Activated naive CD8-positive, alpha-beta T cell (primary cell): ENCODE results near the gene ARHGAP23.
"Not testable (repeated sequence)": the region's sequence is repeated elsewhere in the genome, so short reads cannot be mapped to it uniquely, and the experiment has no call there.

Source experiments
- H3K27ac Mint-ChIP-seq: one replicate; pipeline ENCODE4 v1.8.0; 2021; ENCODE audit warnings: mixed read lengths
- H3K27me3 Mint-ChIP-seq: one replicate; pipeline ENCODE4 v1.8.0; 2021; ENCODE audit warnings: mixed read lengths
- H3K36me3 Mint-ChIP-seq: one replicate; pipeline ENCODE4 v1.8.0; 2021; ENCODE audit warnings: mixed read lengths
- H3K4me1 Mint-ChIP-seq: one replicate; pipeline ENCODE4 v1.8.0; 2021; ENCODE audit warnings: low read depth, mixed read lengths
- H3K4me3 Mint-ChIP-seq: one replicate; pipeline ENCODE4 v1.8.0; 2021; ENCODE audit warnings: mild to moderate bottlenecking, mixed read lengths
- H3K9me3 Mint-ChIP-seq: one replicate; pipeline ENCODE4 v1.8.0; 2021; ENCODE audit warnings: low read depth, mixed read lengths

Gene ARHGAP23

GRCh38 chr17:38429476-38430100 lies 1.3 kb downstream of the ARHGAP23 start:
- no peaks in the 10 kb centered on the region for H3K36me3 Mint-ChIP-seq
- H3K9me3 Mint-ChIP-seq: no peaks in the 10 kb centered on the region
- peaks cover 11% of the 10 kb centered on the region for H3K4me1 Mint-ChIP-seq
- no peak overlapping the region for H3K27ac Mint-ChIP-seq
- H3K27me3 Mint-ChIP-seq: peaks cover 8% of the 10 kb centered on the region
- H3K4me3 Mint-ChIP-seq: peak overlapping the region; percentile 71

DNA sequence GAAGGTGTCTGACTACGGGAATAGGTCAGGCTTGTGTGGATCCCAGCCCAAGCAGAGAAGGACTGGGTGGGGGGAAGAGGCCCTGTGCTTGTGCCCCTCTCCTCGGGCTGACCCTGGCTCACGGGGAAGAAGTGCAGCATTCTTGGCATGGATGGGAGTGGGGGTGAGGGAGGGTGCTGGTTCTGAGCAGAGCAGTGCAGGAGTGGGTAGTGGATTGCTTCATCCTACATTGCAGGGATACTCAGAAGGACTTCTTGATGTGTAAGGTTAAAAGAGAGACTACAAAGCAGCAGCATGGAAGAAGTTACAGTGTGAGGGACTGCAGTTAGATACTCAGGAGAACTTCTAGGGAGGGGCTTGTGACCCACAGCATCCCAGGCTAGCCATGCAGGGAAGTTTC lies 2.1 kb downstream of the ARHGAP23 start:
- Mint-ChIP-seq H3K9me3 (no peaks in the 10 kb centered on the region), H3K27ac (no peak overlapping the region), H3K4me1 (peaks cover 11% of the 10 kb centered on the region), H3K27me3 (peaks cover 1% of the 10 kb centered on the region), H3K4me3 (peak overlapping the region; percentile 24), H3K36me3 (no peaks in the 10 kb centered on the region)

DNA sequence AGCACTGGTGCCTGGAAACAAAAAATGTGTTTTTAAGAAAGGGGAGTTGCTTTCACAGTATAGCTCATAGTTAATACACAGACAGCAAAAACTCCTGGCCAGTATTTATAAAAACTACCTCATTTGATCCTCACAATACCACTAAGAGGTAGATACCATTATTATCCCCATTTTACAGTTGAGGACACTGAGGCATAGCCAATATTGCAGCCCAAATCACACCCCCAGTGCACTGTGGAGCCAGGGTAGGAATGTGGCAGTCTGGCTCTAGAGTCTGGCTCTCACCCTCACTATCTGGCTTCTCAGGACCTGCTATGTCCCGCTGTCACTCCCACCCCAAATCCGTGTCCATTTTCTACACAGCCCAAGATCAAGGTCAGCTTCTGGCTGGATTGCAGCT lies 2.6 kb downstream of the ARHGAP23 start:
- H3K4me1 Mint-ChIP-seq: peaks cover 11% of the 10 kb centered on the region
- no peaks in the 10 kb centered on the region for H3K36me3 Mint-ChIP-seq
- peaks cover 1% of the 10 kb centered on the region for H3K27me3 Mint-ChIP-seq
- no peaks in the 10 kb centered on the region for H3K9me3 Mint-ChIP-seq
- no peak overlapping the region for H3K4me3 Mint-ChIP-seq
- H3K27ac Mint-ChIP-seq: no peak overlapping the region

GRCh38 chr17:38431346-38432145 lies 3.3 kb downstream of the ARHGAP23 start:
- no peak overlapping the region for H3K27ac Mint-ChIP-seq
- no peak overlapping the region for H3K4me3 Mint-ChIP-seq
- no peaks in the 10 kb centered on the region for H3K36me3 Mint-ChIP-seq
- peaks cover 11% of the 10 kb centered on the region for H3K4me1 Mint-ChIP-seq
- H3K9me3 Mint-ChIP-seq: no peaks in the 10 kb centered on the region
- peaks cover 1% of the 10 kb centered on the region for H3K27me3 Mint-ChIP-seq

DNA sequence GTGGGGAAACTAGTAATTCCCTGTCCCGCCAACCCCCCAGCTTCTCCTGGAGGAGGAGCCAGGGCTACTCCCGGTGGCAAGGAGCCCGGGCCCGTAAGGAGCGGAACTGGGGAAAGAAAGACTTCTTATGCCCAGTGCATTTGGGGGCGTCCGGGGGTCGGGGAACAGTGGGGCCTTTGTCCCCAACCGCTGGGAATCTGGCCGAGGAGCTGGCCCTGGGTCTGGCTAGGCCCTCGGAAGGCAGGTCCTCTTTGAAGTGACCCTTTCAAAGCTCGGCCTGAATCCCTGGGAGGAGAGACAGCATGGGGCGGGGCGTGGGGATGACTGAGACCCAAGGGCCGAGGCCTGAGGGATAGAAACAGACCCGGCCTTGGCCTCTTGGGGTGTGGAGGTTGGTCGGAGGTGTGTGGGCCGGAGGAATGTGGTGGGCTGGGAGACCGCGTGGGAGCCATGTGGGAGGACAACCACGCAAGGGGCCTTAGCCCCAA lies 6.0 kb downstream of the ARHGAP23 start:
- H3K4me1 Mint-ChIP-seq: peaks cover 4% of the 10 kb centered on the region
- H3K27me3 Mint-ChIP-seq: no peaks in the 10 kb centered on the region
- H3K4me3 Mint-ChIP-seq: no peak overlapping the region
- no peak overlapping the region for H3K27ac Mint-ChIP-seq
- H3K36me3 Mint-ChIP-seq: no peaks in the 10 kb centered on the region
- H3K9me3 Mint-ChIP-seq: no peaks in the 10 kb centered on the region

DNA sequence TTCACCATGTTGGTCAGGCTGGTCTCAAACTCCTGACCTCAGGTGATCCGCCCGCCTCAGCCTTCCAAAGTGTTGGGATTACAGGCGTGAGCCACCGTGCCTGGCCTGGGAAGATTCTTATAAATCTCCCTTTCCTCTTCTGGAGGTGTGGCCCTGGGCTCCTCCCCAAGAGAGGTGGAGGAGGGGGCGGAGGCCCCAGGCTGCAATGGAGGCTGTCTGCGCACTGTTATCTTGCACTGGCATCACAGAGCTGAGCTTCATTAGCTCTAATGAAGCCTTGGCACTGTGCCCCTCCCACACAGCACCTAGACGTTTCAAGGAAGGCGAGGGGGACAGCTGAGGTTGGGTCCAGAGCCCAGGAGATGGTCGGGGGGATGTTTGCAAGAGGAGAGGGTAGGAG lies 7.5 kb downstream of the ARHGAP23 start:
- Mint-ChIP-seq H3K4me1 (no peaks in the 10 kb centered on the region), H3K27me3 (no peaks in the 10 kb centered on the region), H3K9me3 (no peaks in the 10 kb centered on the region), H3K4me3 (no peak overlapping the region), H3K36me3 (no peaks in the 10 kb centered on the region), H3K27ac (no peak overlapping the region)

- H3K4me1 Mint-ChIP-seq: no peaks in the 10 kb centered on the region
- no peaks in the 10 kb centered on the region for H3K27me3 Mint-ChIP-seq
- H3K4me3 Mint-ChIP-seq: no peak overlapping the region
- H3K36me3 Mint-ChIP-seq: no peaks in the 10 kb centered on the region
- no peaks in the 10 kb centered on the region for H3K9me3 Mint-ChIP-seq
- H3K27ac Mint-ChIP-seq: no peak overlapping the region
Observed at GRCh38 chr17:38436386-38436785, 8.1 kb downstream of the ARHGAP23 start.

DNA sequence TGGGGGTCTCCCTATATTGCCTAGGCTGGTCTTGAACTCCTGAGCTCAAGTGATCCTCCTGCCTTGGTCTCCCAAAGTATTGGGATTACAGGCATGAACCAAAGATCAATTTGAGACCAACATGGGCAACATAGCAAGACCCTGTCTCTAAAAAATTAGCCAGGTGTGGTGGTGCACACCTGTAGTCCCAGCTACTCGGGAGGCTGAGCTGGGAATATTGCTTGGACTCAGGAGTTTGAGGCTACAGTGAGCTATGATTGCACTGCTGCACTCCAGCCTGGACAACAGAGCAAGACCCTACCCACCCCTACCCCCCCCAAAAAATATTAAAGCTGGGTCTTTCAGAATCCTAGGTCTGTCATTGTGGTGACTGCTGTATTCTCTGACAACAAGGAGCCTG lies 9.0 kb downstream of the ARHGAP23 start:
- H3K36me3 Mint-ChIP-seq, H3K4me3 Mint-ChIP-seq, H3K27ac Mint-ChIP-seq, H3K4me1 Mint-ChIP-seq, H3K9me3 Mint-ChIP-seq, H3K27me3 Mint-ChIP-seq: not testable (repeated sequence)

DNA sequence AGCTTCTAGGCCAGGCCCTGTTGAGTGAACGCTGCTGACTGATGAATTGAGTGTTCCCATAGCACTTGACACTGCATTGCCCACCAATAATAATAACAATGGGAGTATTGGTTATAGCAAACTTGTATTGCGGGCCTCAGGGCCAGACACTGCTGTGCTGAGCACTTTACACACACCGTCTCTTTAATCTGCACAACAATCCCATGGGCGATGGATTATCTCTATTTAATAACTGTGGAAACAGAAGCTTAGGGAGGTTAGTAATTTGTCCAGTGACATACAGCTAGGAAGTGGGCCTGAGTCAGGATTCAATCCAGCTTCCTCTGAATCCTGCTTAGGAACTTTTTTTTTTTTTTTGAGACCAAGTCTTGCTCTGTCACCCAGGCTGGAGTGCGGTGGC lies 11.2 kb downstream of the ARHGAP23 start:
- Mint-ChIP-seq H3K36me3 (no peaks in the 10 kb centered on the region), H3K4me3 (no peak overlapping the region), H3K9me3 (no peaks in the 10 kb centered on the region), H3K27ac (no peak overlapping the region), H3K4me1 (peaks cover 3% of the 10 kb centered on the region), H3K27me3 (no peaks in the 10 kb centered on the region)

DNA sequence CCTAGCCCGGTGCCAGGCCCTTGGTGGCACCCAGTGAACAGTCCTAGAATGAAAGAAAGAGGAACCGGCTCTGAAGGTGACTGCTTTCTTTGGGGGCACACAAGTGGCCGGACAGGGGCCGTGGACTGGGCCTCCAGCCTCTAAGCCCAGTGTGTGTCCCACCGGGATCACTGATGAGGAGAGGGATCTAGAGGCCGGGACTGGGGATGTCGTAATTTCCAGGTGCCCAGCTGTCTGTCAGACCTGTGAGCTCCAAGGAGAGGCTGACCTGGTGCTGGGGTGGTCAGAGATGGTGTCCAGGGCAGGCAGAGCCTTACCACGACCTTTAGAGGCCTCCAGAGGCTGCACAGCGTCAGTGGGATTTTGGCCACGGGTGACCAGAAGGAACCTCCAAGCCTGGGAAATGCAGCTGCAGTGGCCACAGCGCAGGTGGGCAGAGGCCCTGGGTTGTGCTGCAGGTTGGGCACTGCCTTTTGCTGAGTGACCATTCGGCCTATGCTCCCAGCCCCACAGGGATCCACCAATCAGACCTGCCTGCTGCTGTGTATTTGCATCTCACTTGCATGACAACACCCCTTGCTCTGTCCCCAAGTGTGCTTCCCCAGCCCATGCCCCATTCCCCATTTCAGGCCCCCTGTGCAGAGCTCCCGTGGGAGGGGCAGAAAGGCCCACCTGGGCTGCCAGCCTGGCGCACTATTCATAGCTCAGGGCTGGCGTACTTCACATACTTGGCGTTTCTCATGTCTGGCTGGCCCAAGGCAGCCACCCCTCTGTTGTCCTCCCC lies 12.5 kb downstream of the ARHGAP23 start:
- no peaks in the 10 kb centered on the region for H3K36me3 Mint-ChIP-seq
- H3K4me1 Mint-ChIP-seq: peaks cover 3% of the 10 kb centered on the region
- H3K4me3 Mint-ChIP-seq: no peak overlapping the region
- no peaks in the 10 kb centered on the region for H3K9me3 Mint-ChIP-seq
- H3K27ac Mint-ChIP-seq: no peak overlapping the region
- H3K27me3 Mint-ChIP-seq: no peaks in the 10 kb centered on the region

DNA sequence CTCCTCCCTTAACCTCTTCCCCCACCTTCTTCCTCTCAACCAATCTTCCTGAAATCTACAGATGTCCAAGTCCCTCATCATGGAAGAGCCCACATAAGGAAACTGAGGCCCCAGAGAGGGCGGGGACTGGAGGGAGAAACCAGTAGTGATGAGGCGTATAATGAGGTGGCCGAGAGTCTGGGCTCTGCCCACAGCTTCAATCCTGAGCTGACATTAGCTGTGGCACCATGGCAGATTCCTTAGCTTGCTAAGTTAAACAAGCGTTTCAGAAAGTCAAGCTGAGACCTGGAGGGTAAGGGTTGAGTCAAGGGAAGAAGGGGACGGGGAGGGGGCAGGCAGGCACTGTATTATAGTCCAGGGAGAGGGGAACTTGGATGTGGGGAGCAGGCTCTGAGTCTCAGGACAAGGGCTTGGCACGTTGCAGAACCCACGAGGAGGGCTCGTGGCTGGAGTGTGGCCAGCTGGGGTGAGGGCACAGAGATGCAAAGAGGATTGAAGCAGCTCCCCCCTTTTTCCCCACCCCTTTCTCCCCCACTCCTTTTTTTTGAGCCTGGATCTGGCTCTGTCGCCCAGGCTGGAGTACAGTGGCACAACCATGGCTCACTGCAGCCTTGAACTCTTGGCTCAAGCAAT lies 13.3 kb downstream of the ARHGAP23 start:
- Mint-ChIP-seq H3K4me3 (no peak overlapping the region), H3K27ac (no peak overlapping the region), H3K27me3 (no peaks in the 10 kb centered on the region), H3K36me3 (no peaks in the 10 kb centered on the region), H3K4me1 (peaks cover 3% of the 10 kb centered on the region), H3K9me3 (no peaks in the 10 kb centered on the region)

DNA sequence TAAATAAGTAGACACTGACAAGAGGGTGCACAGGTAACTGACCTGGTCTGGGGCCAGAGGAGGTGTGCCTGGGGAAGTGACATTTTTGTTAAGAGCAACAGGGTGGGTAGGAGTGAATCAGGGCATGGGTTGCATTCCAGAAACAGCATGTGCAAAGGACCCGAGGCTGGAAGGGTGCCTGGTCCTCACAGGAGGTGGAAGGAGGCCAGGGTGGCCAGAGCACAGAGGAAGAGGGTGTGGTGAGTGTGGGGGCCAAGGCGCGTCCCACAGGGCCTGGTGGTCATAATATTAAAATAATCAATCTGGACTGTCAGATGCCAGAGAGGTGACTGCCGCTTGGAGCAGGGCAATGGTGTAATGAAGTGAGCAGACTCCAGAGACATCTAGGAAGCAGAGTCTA lies 14.3 kb downstream of the ARHGAP23 start:
- Mint-ChIP-seq H3K4me3 (no peak overlapping the region), H3K9me3 (no peaks in the 10 kb centered on the region), H3K27ac (no peak overlapping the region), H3K27me3 (no peaks in the 10 kb centered on the region), H3K4me1 (peaks cover 3% of the 10 kb centered on the region), H3K36me3 (no peaks in the 10 kb centered on the region)

- H3K4me1 Mint-ChIP-seq: peaks cover 3% of the 10 kb centered on the region
- H3K4me3 Mint-ChIP-seq: no peak overlapping the region
- H3K9me3 Mint-ChIP-seq: no peaks in the 10 kb centered on the region
- no peaks in the 10 kb centered on the region for H3K27me3 Mint-ChIP-seq
- H3K36me3 Mint-ChIP-seq: no peaks in the 10 kb centered on the region
- H3K27ac Mint-ChIP-seq: no peak overlapping the region
Observed at GRCh38 chr17:38443356-38444031, 15.2 kb downstream of the ARHGAP23 start.

DNA sequence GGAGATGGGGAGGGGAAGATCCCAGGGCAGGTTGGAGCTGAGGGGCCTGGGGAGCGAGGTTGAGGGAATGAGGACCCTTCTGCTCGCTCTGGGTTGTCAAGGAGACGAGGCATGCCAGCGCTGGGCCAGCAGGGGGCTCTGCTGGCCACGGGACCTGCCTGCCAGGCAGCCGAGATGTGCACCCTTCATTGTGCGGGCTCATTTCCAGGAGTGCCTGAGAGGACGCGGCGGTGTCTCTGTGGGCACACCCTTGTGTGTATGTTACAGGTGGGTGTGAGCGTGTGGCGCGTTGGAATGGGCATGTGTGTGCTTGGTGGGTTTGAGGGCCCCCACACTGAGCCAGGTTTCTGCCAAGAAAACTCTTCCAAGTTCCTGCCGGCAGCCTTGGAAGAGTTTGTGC lies 15.9 kb downstream of the ARHGAP23 start:
- no peak overlapping the region for H3K4me3 Mint-ChIP-seq

More for the DNA sequence above, 15.9 kb downstream of the ARHGAP23 start:
- H3K36me3 Mint-ChIP-seq: no peaks in the 10 kb centered on the region
- H3K27ac Mint-ChIP-seq: no peak overlapping the region
- H3K9me3 Mint-ChIP-seq: no peaks in the 10 kb centered on the region
- peaks cover 3% of the 10 kb centered on the region for H3K4me1 Mint-ChIP-seq
- H3K27me3 Mint-ChIP-seq: no peaks in the 10 kb centered on the region
